Right kidney (tissue), 1 donor: ENCODE measurements around the gene PLCH1.

ENCODE experiments used
- DNase-seq: peaks from one replicate; pipeline ENCODE4 v3.0.0-alpha.2; 2016

PLCH1 gene

GRCh38 chr3:155528579-155528978 lies 216.3 kb downstream of the PLCH1 start:
- no peak for DNase-seq

- no peak for DNase-seq
Measured at GRCh38 chr3:155525324-155525833, 219.5 kb downstream of the PLCH1 start.

- DNase-seq, result no peak
Measured at GRCh38 chr3:155520463-155520862, 224.4 kb downstream of the PLCH1 start.

GRCh38 chr3:155519078-155519477 lies 225.8 kb downstream of the PLCH1 start:
- DNase-seq, result no peak

- DNase-seq, result no peak
Measured at GRCh38 chr3:155517903-155518302, 227.0 kb downstream of the PLCH1 start.

GRCh38 chr3:155516439-155516838 lies 228.4 kb downstream of the PLCH1 start:
- no peak for DNase-seq

- DNase-seq, result no peak
Measured at GRCh38 chr3:155512867-155513261, 232.0 kb downstream of the PLCH1 start.

- no peak for DNase-seq
Measured at GRCh38 chr3:155512175-155512866, 232.6 kb downstream of the PLCH1 start.

GRCh38 chr3:155504682-155505081 lies 240.2 kb downstream of the PLCH1 start:
- no peak for DNase-seq

GRCh38 chr3:155502630-155503029 lies 242.2 kb downstream of the PLCH1 start:
- DNase-seq, result no peak

- no peak for DNase-seq
Measured at GRCh38 chr3:155500194-155500818, 244.6 kb downstream of the PLCH1 start.

- no peak for DNase-seq
Measured at GRCh38 chr3:155497930-155498647, 246.8 kb downstream of the PLCH1 start.

GRCh38 chr3:155496206-155496605 lies 248.7 kb downstream of the PLCH1 start:
- no peak for DNase-seq

GRCh38 chr3:155495387-155495786 lies 249.5 kb downstream of the PLCH1 start:
- DNase-seq, result no peak

- no peak for DNase-seq
Measured at GRCh38 chr3:155494332-155494731, 250.5 kb downstream of the PLCH1 start.

GRCh38 chr3:155492841-155493240 lies 252.0 kb downstream of the PLCH1 start:
- no peak for DNase-seq

- DNase-seq, result no peak
Measured at GRCh38 chr3:155491696-155492095, 253.2 kb downstream of the PLCH1 start.

GRCh38 chr3:155488671-155489070 lies 256.2 kb downstream of the PLCH1 start:
- DNase-seq, result no peak

GRCh38 chr3:155485897-155486296 lies 259.0 kb downstream of the PLCH1 start:
- DNase-seq, result no peak

GRCh38 chr3:155481591-155481990 lies 263.3 kb downstream of the PLCH1 start:
- DNase-seq, result no peak

- no peak for DNase-seq
Measured at GRCh38 chr3:155481089-155481488, 263.8 kb downstream of the PLCH1 start.

GRCh38 chr3:155465664-155466063 lies 279.2 kb downstream of the PLCH1 start:
- no peak for DNase-seq

- no peak for DNase-seq
Measured at GRCh38 chr3:155462672-155463071, 282.2 kb downstream of the PLCH1 start.
